GM12878 (cell line): Measurements from ENCODE around the gene CES4A. TPM values are rescaled to one million over a fixed set of nuclear protein-coding genes. Genes with fewer than 3 reads are reported as not detected.

Experiments
- ATAC-seq: fragments of 200-7000 bp; cut with Tn5 transposase; 3 replicates; pipeline ENCODE4 v1.9.1; 2020; ENCODE audit warnings: mild to moderate bottlenecking, moderate library complexity
- BruUV-seq: library from RNA; stranded (reverse); fragments of 400-500 nt; replicated peaks from 2 replicates; lab custom pipeline; 2021; lab: Mats Ljungman, UMichigan
- CTCF ChIA-PET: fragments of 300-600 bp; sonication (Branson Sonifier 250); formaldehyde crosslinking; extraction: SDS; loops from one replicate; lab custom pipeline; 2021; ENCODE audit warnings: inconsistent platforms; lab: Yijun Ruan, JAX
- POLR2A ChIA-PET: fragments of 350-600 bp; formaldehyde crosslinking; extraction: SDS; loops from one replicate; lab custom pipeline; 2021; ENCODE audit warnings: inconsistent platforms; lab: Charles Lee
- RAD21 ChIA-PET: fragments of 300-600 bp; sonication (Branson Sonifier 250); formaldehyde crosslinking; loops from one replicate; lab custom pipeline; 2023; ENCODE audit warnings: antibody characterized with exemption; ENCODE audit not compliant: unreplicated experiment; lab: Charles Lee
- SMC1A ChIA-PET: fragments of 300-600 bp; sonication (Branson Sonifier 250); formaldehyde crosslinking; loops from one replicate; lab custom pipeline; 2023; ENCODE audit not compliant: unreplicated experiment, uncharacterized antibody; lab: Charles Lee
- DNase-seq: peaks from one replicate; pipeline ENCODE4 v3.0.0-alpha.2; 2011; ENCODE audit warnings: low read depth, low spot score
- FAIRE-seq: peaks from 3 replicates; lab custom pipeline; 2011; peaks lifted over from hg19 to GRCh38; lab: Jason Lieb, UNC
- H2AFZ ChIP-seq: 2 replicates; pipeline ENCODE4 v1.6.0; 2011; ENCODE audit warnings: low read depth, low read length, control low read depth; ENCODE audit not compliant: control insufficient read depth
- H3K27ac ChIP-seq: 2 replicates; pipeline ENCODE4 v1.5.1; 2011; ENCODE audit warnings: control low read depth; ENCODE audit not compliant: control insufficient read depth, insufficient read depth
- H3K27me3 ChIP-seq, 2 experiments: replicated peaks in 1 of 2; 2 replicates each; pipeline versions ENCODE4 v1.6.0 to v1.6.1; 2011; ENCODE audit warnings: low read length in 1 of 2; ENCODE audit not compliant: control insufficient read depth in 2 of 2, insufficient read depth in 2 of 2
- H3K36me3 ChIP-seq, 2 experiments: 2 replicates each; pipeline ENCODE4 v1.5.1; 2011; ENCODE audit warnings: low read length in 1 of 2; ENCODE audit not compliant: control insufficient read depth in 2 of 2, insufficient read depth in 2 of 2
- H3K4me1 ChIP-seq: 2 replicates; pipeline ENCODE4 v1.6.1; 2011; ENCODE audit warnings: mild to moderate bottlenecking, low read length, moderate library complexity, mixed read lengths; ENCODE audit not compliant: control insufficient read depth, insufficient read depth
- H3K4me2 ChIP-seq: 2 replicates; pipeline ENCODE4 v1.6.0; 2011; ENCODE audit warnings: control low read depth; ENCODE audit not compliant: control insufficient read depth, insufficient read depth
- H3K4me3 ChIP-seq: fragments of 200-600 bp; sonication (generic); 2 replicates; pipeline ENCODE4 v1.5.1; 2016
- H3K79me2 ChIP-seq: 2 replicates; pipeline ENCODE4 v1.6.0; 2011; ENCODE audit warnings: low read length; ENCODE audit not compliant: control insufficient read depth, insufficient read depth
- H3K9ac ChIP-seq: 2 replicates; pipeline ENCODE4 v1.8.0; 2011; ENCODE audit warnings: low read length, control low read depth, mixed read lengths; ENCODE audit not compliant: control insufficient read depth, insufficient read depth
- H3K9me3 ChIP-seq: replicated peaks from 3 replicates; pipeline ENCODE4 v1.5.1; 2011; ENCODE audit warnings: mild to moderate bottlenecking, low read length; ENCODE audit not compliant: control insufficient read depth, insufficient read depth
- H4K20me1 ChIP-seq: 2 replicates; pipeline ENCODE4 v1.6.0; 2011; ENCODE audit not compliant: control insufficient read depth, insufficient read depth
- BHLHE40 ChIP-seq, 2 experiments: fragments of 450-650 bp in 1 of 2; IDR thresholded peaks; 2 replicates each; pipeline ENCODE4 v1.6.1; 2011 to 2017; ENCODE audit warnings: low read depth in 2 of 2, borderline replicate concordance in 1 of 2, improper control_type of control experiment in 1 of 2, low read length in 1 of 2, mild to moderate bottlenecking in 1 of 2
- EP300 ChIP-seq, 2 experiments: fragments of 150-350 bp in 1 of 2; IDR thresholded peaks; 2 replicates each; pipeline ENCODE4 v1.6.1; 2011 to 2012; ENCODE audit warnings: low read depth in 2 of 2, low read length in 2 of 2, borderline replicate concordance in 1 of 2, improper control_type of control experiment in 1 of 2, inconsistent platforms in 1 of 2; ENCODE audit not compliant: control insufficient read depth in 1 of 2
- GATAD2B ChIP-seq: fragments of 450-650 bp; conservative IDR thresholded peaks from 2 replicates; pipeline ENCODE4 v1.6.1; 2017; ENCODE audit warnings: low read depth, mild to moderate bottlenecking, moderate library complexity
- NR2C1 ChIP-seq: fragments of 450-650 bp; IDR thresholded peaks from 2 replicates; pipeline ENCODE4 v1.6.1; 2017; ENCODE audit warnings: antibody characterized with exemption, mild to moderate bottlenecking, moderate library complexity
- WGBS: methylation state at CpG from one replicate; pipeline ENCODE4 v1.1.6; 2016; ENCODE audit warnings: low lambda C conversion rate; ENCODE audit not compliant: insufficient replicate concordance, insufficient coverage; ENCODE audit errors: missing lambda C conversion rate; 5-methylcytosine and 5-hydroxymethylcytosine counted together
- in situ Hi-C: fragments of 300-500 bp; cut with MboI; formaldehyde crosslinking; loops from 9 replicates; pipeline ENCODE4 v1.14.3; 2018; ENCODE audit warnings: mixed read lengths
- intact Hi-C: fragments of 100-400 bp; cut with micrococcal nuclease; formaldehyde crosslinking; loops from one replicate; pipeline ENCODE4 v1.14.2; 2022; ENCODE audit not compliant: unreplicated experiment
- polyA plus RNA-seq, 11 experiments: library from polyadenylated mRNA; depleted of rRNA in 4 of 11; unstranded in 6 of 11; stranded (reverse) in 5 of 11; fragments of >200 nt; fragmentation: Nextera tagmentation in 4 of 11; fragmentation: Illumina TruSeq in 1 of 11; extraction: Ambion mirVana in 4 of 11; extraction: Trizol in 1 of 11; gene quantifications; 1 replicate in 1 of 11; 2 replicates in 10 of 11; pipeline versions ENCODE4 v1.2.1 to v1.2.3, GENCODE V29; 2011 to 2016; ENCODE audit warnings: inconsistent platforms in 2 of 11, missing spikeins in 2 of 11, low read depth in 1 of 11
- total RNA-seq, 4 experiments: library from RNA; depleted of rRNA in 3 of 4; stranded (reverse); fragments of >200 nt in 3 of 4; fragmentation: Illumina TruSeq in 1 of 4; extraction: Trizol in 1 of 4; gene quantifications; 2 replicates each; pipeline versions ENCODE4 v1.2.1 to v1.2.3, GENCODE V29; 2013 to 2021

The CES4A gene
- total and polyA plus RNA-seq, 10 of the 15 experiments (the other 5 are each of a cell fraction or from before 2014, with no cell fraction given) = 0.05 to 5.0 (median 2.1) TPM

DNA sequence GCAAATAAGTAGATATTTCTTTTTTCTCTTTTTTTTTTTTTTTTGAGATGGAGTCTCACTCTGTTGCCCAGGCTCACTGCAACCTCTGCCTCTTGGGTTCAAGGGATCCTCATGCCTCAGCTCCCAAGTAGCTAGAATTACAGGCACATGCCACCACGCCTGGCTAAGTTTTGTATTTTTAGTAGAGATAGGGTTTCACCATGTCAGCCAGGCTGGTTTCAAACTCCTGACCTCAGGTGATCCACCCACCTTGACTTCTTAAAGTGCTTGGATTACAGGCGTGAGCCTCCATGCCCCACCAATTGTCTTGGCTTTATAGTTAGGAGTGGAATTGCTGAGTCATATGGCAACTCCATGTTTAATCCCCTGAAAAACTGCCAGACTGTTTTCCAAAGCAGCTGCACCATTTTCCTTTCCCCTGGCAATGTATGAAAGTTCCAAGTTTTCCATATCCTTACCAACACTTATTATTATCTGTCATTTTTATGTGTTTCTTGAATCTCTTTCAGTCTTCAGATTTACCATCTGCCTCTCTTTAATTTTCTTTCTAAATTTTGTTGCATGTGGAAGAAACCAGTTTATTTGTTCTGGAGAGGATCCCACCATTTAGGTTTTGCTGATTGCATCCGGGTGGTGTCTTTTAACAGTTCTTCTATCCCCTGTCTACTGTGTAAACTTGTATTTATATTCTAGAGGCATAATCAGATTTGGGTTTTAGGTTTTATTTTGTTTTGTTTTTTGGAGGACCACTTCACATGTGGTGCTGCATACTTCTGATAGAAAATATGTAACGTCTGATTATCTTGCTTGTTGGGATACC is 37.2 kb upstream of the CES4A start:
- no peaks in the 10 kb centered on the region for H4K20me1 ChIP-seq
- H3K36me3 ChIP-seq = no peaks in the 10 kb centered on the region
- RAD21 ChIA-PET = interaction anchor here (0.9 to 1.3 kb wide), 5 partner anchors 11 to 530 kb away, joined by 3 to 4 read pairs (median 3); partner anchors contain the start of gene ATP6V0D1
- no peak overlapping the region for H2AFZ ChIP-seq
- CTCF ChIA-PET = interaction anchor here (0.6 to 1.9 kb wide), 6 partner anchors 10 to 549 kb away, joined by 3 to 5 read pairs (median 4); partner anchors contain the start of gene CES3
- H3K27ac ChIP-seq = no peak overlapping the region
- intact Hi-C loops = loop anchor here (10.0 kb wide), 1 partner anchor 64 kb away; no protein-coding TSS in a partner anchor
- no peak overlapping the region for H3K4me2 ChIP-seq
- peak in 1 of 2 experiments; percentile 6; a peak in 1 of 4 replicates for TF ChIP-seq BHLHE40 (IDR thresholded peaks at IDR 0.05; ENCODE audit: borderline replicate concordance in 1 of 2, low read depth in 2 of 2, low read length in 1 of 2)
- TF ChIP-seq NR2C1 = no peak
- TF ChIP-seq, all 136 proteins: peak for 1
- WGBS = 43% methylated on average over 4 of the region's 4 CpGs
- DNase-seq (no peak), FAIRE-seq (no peak), ATAC-seq (no peak)
- Histone ChIP-seq H3K4me3 (no peak overlapping the region), H3K27me3 (no peaks in the 10 kb centered on the region), H3K79me2 (no peaks in the 10 kb centered on the region), H3K4me1 (peaks cover 19% of the 10 kb centered on the region), H3K9me3 (no peaks in the 10 kb centered on the region), H3K9ac (no peak overlapping the region)
- ChIA-PET POLR2A (interaction anchor here (0.5 to 0.6 kb wide), 2 partner anchors 77 to 126 kb away, joined by 3 read pairs; no protein-coding TSS in a partner anchor), SMC1A (interaction anchor here (1.1 kb wide), 1 partner anchor 152 kb away, joined by 4 read pairs; no protein-coding TSS in a partner anchor)
- in situ Hi-C loops = no loop called here
- BruUV-seq = no TSS peak

DNA sequence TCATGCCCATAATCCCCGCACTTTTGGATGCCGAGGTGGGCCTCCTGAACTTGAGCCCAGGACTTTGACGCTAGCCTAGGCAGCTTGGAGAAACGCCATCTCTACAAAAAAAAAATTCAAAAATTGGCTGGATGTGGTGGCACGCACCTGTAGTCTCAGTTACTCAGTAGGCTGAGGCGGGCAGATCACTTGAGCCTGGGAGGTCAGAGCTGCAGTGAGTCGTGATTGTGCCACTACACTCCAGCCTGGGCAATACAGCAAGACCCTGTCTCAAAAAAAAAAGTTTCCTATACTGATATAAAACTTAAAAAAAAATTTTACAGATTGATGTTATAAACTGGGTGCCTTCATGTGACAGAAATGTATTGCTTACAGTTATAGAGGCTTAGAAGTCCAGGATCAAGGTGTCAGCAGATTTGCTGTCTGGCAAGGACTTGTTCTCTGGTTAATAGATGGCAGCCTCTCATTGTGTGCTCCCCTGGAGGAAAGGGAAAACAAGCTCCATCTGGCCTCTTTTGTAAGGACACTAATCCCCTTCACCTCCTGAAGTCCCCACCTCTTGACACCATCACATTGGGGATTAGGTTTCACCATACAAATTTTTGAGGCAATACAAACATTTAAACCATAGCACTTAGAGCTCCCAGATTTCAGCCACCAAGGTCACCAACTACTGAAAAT is 35.8 kb upstream of the CES4A start:
- RAD21 ChIA-PET = interaction anchor here (0.9 to 1.6 kb wide), 3 partner anchors 61 to 203 kb away, joined by 3 to 4 read pairs (median 4); no protein-coding TSS in a partner anchor
- in situ Hi-C loops = no loop called here
- SMC1A ChIA-PET = interaction anchor here (0.9 to 1.7 kb wide), 6 partner anchors 23 to 328 kb away, joined by 4 to 6 read pairs (median 5); no protein-coding TSS in a partner anchor
- Histone ChIP-seq H3K4me3 (no peak overlapping the region), H4K20me1 (no peaks in the 10 kb centered on the region)
- DNase-seq = no peak
- TF ChIP-seq EP300 (IDR thresholded peaks at IDR 0.05; ENCODE audit: borderline replicate concordance in 1 of 2, control insufficient read depth in 1 of 2, low read depth in 2 of 2, low read length in 2 of 2) = no peak
- TF ChIP-seq GATAD2B = no peak
- TF ChIP-seq, all 136 proteins: peak for 0
- H3K36me3 ChIP-seq = no peaks in the 10 kb centered on the region
- BruUV-seq = no TSS peak
- no peak for ATAC-seq
- H3K27ac ChIP-seq = no peak overlapping the region
- 80% methylated on average over 7 of the region's 7 CpGs for WGBS
- H3K27me3 ChIP-seq = no peaks in the 10 kb centered on the region
- H3K9ac ChIP-seq = no peak overlapping the region
- H3K4me2 ChIP-seq = no peak overlapping the region
- no peak overlapping the region for H2AFZ ChIP-seq
- H3K9me3 ChIP-seq = no peaks in the 10 kb centered on the region
- H3K79me2 ChIP-seq = no peaks in the 10 kb centered on the region
- FAIRE-seq = no peak
- peaks cover 15% of the 10 kb centered on the region for H3K4me1 ChIP-seq
- ChIA-PET POLR2A (no interaction called here), CTCF (interaction anchor here (0.6 to 2.8 kb wide), 16 partner anchors 9 to 513 kb away, joined by 3 to 11 read pairs (median 4); no protein-coding TSS in a partner anchor)
- intact Hi-C loops = loop anchor here (10.0 kb wide), 1 partner anchor 62 kb away; no protein-coding TSS in a partner anchor
